IMR-90 (cell line): ENCODE results near the gene MPST. TPM values are rescaled to one million over a fixed set of nuclear protein-coding genes. Genes with fewer than 3 reads are reported as not detected.

Experiments
- ATAC-seq: fragments of 200-7000 bp; cut with Tn5 transposase; 2 replicates; pipeline ENCODE4 v1.9.1; 2020; ENCODE audit warnings: low read depth, mild to moderate bottlenecking, moderate library complexity
- BruUV-seq: library from RNA; stranded (reverse); fragments of 400-500 nt; replicated peaks from 2 replicates; lab custom pipeline; 2021; lab: Mats Ljungman, UMichigan
- CTCF ChIA-PET: fragments of 300-600 bp; formaldehyde crosslinking; extraction: SDS; loops from one replicate; lab custom pipeline; 2021; ENCODE audit warnings: antibody characterized with exemption; lab: Yijun Ruan, JAX
- POLR2A ChIA-PET: fragments of 300-600 bp; sonication (Branson Sonifier 250); formaldehyde crosslinking; loops from one replicate; lab custom pipeline; 2022; ENCODE audit warnings: antibody characterized with exemption; ENCODE audit not compliant: unreplicated experiment; lab: Charles Lee
- DNase-seq: peaks from one replicate; pipeline ENCODE4 v3.0.0; 2013
- H2AFZ ChIP-seq: replicated peaks from 2 replicates; pipeline ENCODE3; 2013; ENCODE audit warnings: low read length, mild to moderate bottlenecking; ENCODE audit not compliant: poor library complexity
- H2AK5ac ChIP-seq: 2 replicates; pipeline ENCODE4 v1.6.1; 2013; ENCODE audit warnings: low read depth, low read length, inconsistent platforms
- H2AK9ac ChIP-seq: replicated peaks from 2 replicates; pipeline ENCODE3; 2013; ENCODE audit warnings: mild to moderate bottlenecking, low read depth, low read length, moderate library complexity; ENCODE audit not compliant: poor library complexity
- H2BK120ac ChIP-seq: 2 replicates; pipeline ENCODE4 v1.6.1; 2013; ENCODE audit warnings: low read depth, low read length, inconsistent platforms
- H2BK15ac ChIP-seq: 3 replicates; pipeline ENCODE4 v1.6.1; 2013; ENCODE audit warnings: low read depth, low read length, inconsistent platforms
- H2BK20ac ChIP-seq: 2 replicates; pipeline ENCODE4 v1.6.1; 2013; ENCODE audit warnings: low read depth, mild to moderate bottlenecking, inconsistent platforms, low read length, moderate library complexity
- H2BK5ac ChIP-seq: 2 replicates; pipeline ENCODE4 v1.6.1; 2013; ENCODE audit warnings: mild to moderate bottlenecking, low read depth, low read length, inconsistent platforms; ENCODE audit not compliant: poor library complexity, severe bottlenecking
- H3K14ac ChIP-seq: replicated peaks from 2 replicates; pipeline ENCODE4 v1.6.1; 2013; ENCODE audit warnings: low read depth, low read length, inconsistent platforms
- H3K18ac ChIP-seq: 2 replicates; pipeline ENCODE4 v1.6.1; 2013; ENCODE audit warnings: low read depth, low read length, control low read depth
- H3K23ac ChIP-seq: 2 replicates; pipeline ENCODE4 v1.6.1; 2013; ENCODE audit warnings: low read depth, low read length, inconsistent platforms
- H3K27ac ChIP-seq: 2 replicates; pipeline ENCODE4 v1.5.1; 2013; ENCODE audit warnings: mild to moderate bottlenecking, control low read depth, low read length; ENCODE audit not compliant: insufficient read depth
- H3K27me3 ChIP-seq: 2 replicates; pipeline ENCODE4 v1.6.1; 2013; ENCODE audit warnings: low read length; ENCODE audit not compliant: control insufficient read depth, insufficient read depth
- H3K36me3 ChIP-seq: 2 replicates; pipeline ENCODE4 v1.6.1; 2013; ENCODE audit warnings: low read length, mixed read lengths; ENCODE audit not compliant: control insufficient read depth, insufficient read depth
- H3K4ac ChIP-seq: 2 replicates; pipeline ENCODE4 v1.6.1; 2013; ENCODE audit warnings: low read depth, low read length, inconsistent platforms
- H3K4me1 ChIP-seq: 2 replicates; pipeline ENCODE4 v1.6.1; 2013; ENCODE audit warnings: low read length, mixed read lengths; ENCODE audit not compliant: control insufficient read depth, insufficient read depth
- H3K4me2 ChIP-seq: 2 replicates; pipeline ENCODE4 v1.6.1; 2013; ENCODE audit warnings: low read depth, mild to moderate bottlenecking, control low read depth, low read length, moderate library complexity
- H3K4me3 ChIP-seq: 2 replicates; pipeline ENCODE4 v1.5.1; 2013; ENCODE audit warnings: low read depth, mild to moderate bottlenecking, control low read depth, low read length, moderate library complexity; ENCODE audit not compliant: insufficient read depth
- H3K56ac ChIP-seq: 2 replicates; pipeline ENCODE4 v1.6.1; 2013; ENCODE audit warnings: low read length, inconsistent platforms; ENCODE audit not compliant: insufficient read depth; ENCODE audit errors: extremely low read depth
- H3K79me1 ChIP-seq, 2 experiments: 2 replicates each; pipeline ENCODE4 v1.6.1; 2013; ENCODE audit warnings: low read length in 2 of 2, inconsistent platforms in 1 of 2, low read depth in 1 of 2
- H3K9ac ChIP-seq: 2 replicates; pipeline ENCODE4 v1.6.1; 2013; ENCODE audit warnings: low read depth, low read length, control low read depth
- H3K9me1 ChIP-seq: 2 replicates; pipeline ENCODE4 v1.6.1; 2013; ENCODE audit warnings: low read length, inconsistent platforms; ENCODE audit not compliant: insufficient read depth
- H3K9me3 ChIP-seq: 2 replicates; pipeline ENCODE4 v1.6.1; 2013; ENCODE audit warnings: low read length; ENCODE audit not compliant: control insufficient read depth, insufficient read depth
- H4K20me1 ChIP-seq: 2 replicates; pipeline ENCODE4 v1.6.1; 2013; ENCODE audit warnings: low read length, inconsistent platforms; ENCODE audit not compliant: insufficient read depth
- H4K5ac ChIP-seq: 2 replicates; pipeline ENCODE4 v1.6.1; 2013; ENCODE audit warnings: mild to moderate bottlenecking, low read depth, low read length, control low read depth
- H4K8ac ChIP-seq, 2 experiments: 2 replicates each; pipeline ENCODE4 v1.6.1; 2013; ENCODE audit warnings: low read depth in 2 of 2, low read length in 2 of 2, control low read depth in 1 of 2, inconsistent platforms in 1 of 2
- H4K91ac ChIP-seq: 2 replicates; pipeline ENCODE4 v1.6.1; 2013; ENCODE audit warnings: low read depth, low read length, inconsistent platforms; ENCODE audit not compliant: insufficient read depth
- BHLHE40 ChIP-seq: fragments of 150-350 bp; IDR thresholded peaks from 2 replicates; pipeline ENCODE4 v1.6.1; 2016; ENCODE audit warnings: mild to moderate bottlenecking, low read depth, low read length
- CEBPB ChIP-seq: IDR thresholded peaks from 2 replicates; pipeline ENCODE4 v1.6.1; 2012; ENCODE audit warnings: low read depth, low read length, improper control_type of control experiment
- CHD1 ChIP-seq: IDR thresholded peaks from 2 replicates; pipeline ENCODE4 v1.6.1; 2012; ENCODE audit warnings: low read depth, low read length, improper control_type of control experiment
- CTCF ChIP-seq: conservative IDR thresholded peaks from 2 replicates; pipeline ENCODE4 v1.5.1; 2012; ENCODE audit warnings: mild to moderate bottlenecking, low read depth, low read length, improper control_type of control experiment
- ELK1 ChIP-seq: fragments of 150-350 bp; IDR thresholded peaks from 2 replicates; pipeline ENCODE4 v1.6.1; 2016; ENCODE audit warnings: low read depth, mild to moderate bottlenecking, low read length, moderate library complexity, borderline replicate concordance
- FOS ChIP-seq: fragments of 150-350 bp; IDR thresholded peaks from 2 replicates; pipeline ENCODE4 v1.6.1; 2016; ENCODE audit warnings: low read depth, low read length
- MAFK ChIP-seq: IDR thresholded peaks from 2 replicates; pipeline ENCODE4 v1.6.1; 2012; ENCODE audit warnings: low read depth, low read length, improper control_type of control experiment
- MAZ ChIP-seq: IDR thresholded peaks from 2 replicates; pipeline ENCODE4 v1.6.1; 2012; ENCODE audit warnings: low read depth, mild to moderate bottlenecking, low read length, improper control_type of control experiment, moderate library complexity, borderline replicate concordance
- MXI1 ChIP-seq: IDR thresholded peaks from 2 replicates; pipeline ENCODE4 v1.6.1; 2012; ENCODE audit warnings: low read depth, mild to moderate bottlenecking, low read length, moderate library complexity, borderline replicate concordance
- RAD21 ChIP-seq: IDR thresholded peaks from 2 replicates; pipeline ENCODE4 v1.6.1; 2012; ENCODE audit warnings: low read length, improper control_type of control experiment
- RCOR1 ChIP-seq: IDR thresholded peaks from 2 replicates; pipeline ENCODE4 v1.6.1; 2012; ENCODE audit warnings: mild to moderate bottlenecking, low read length, improper control_type of control experiment; ENCODE audit not compliant: insufficient replicate concordance
- RFX5 ChIP-seq: IDR thresholded peaks from 2 replicates; pipeline ENCODE4 v1.8.0; 2012; ENCODE audit warnings: low read depth, mild to moderate bottlenecking, low read length, moderate library complexity
- SMC3 ChIP-seq: fragments of 150-350 bp; IDR thresholded peaks from 2 replicates; pipeline ENCODE4 v1.6.1; 2016; ENCODE audit warnings: low read depth, mild to moderate bottlenecking, antibody characterized with exemption, low read length, moderate library complexity
- USF2 ChIP-seq: fragments of 150-350 bp; IDR thresholded peaks from 2 replicates; pipeline ENCODE4 v1.6.1; 2017; ENCODE audit warnings: mild to moderate bottlenecking, antibody characterized with exemption, low read length, low read depth
- WGBS, 2 experiments: methylation state at CpG; one replicate each; pipeline versions ENCODE4 v1.1.5 to v1.1.7; 2013; ENCODE audit warnings: missing lambda C conversion rate in 2 of 2; ENCODE audit not compliant: insufficient read length in 1 of 2; ENCODE audit errors: extremely low coverage in 2 of 2; 5-methylcytosine and 5-hydroxymethylcytosine counted together
- dilution Hi-C: fragments of 300-500 bp; cut with HindIII; formaldehyde crosslinking; loops from one replicate; pipeline ENCODE4 v1.14.3; 2018; ENCODE audit warnings: low sequenced_read_pairs; ENCODE audit not compliant: unreplicated experiment
- in situ Hi-C: fragments of 300-500 bp; cut with MboI; formaldehyde crosslinking; loops from 3 replicates; pipeline ENCODE4 v1.14.3; 2019; ENCODE audit warnings: low sequenced_read_pairs, inconsistent platforms, mixed read lengths
- intact Hi-C: fragments of 100-400 bp; cut with micrococcal nuclease; formaldehyde crosslinking; loops from 2 replicates; pipeline ENCODE4 v1.10.0; 2022
- polyA plus RNA-seq, 3 experiments: library from polyadenylated mRNA; depleted of rRNA; stranded (reverse); fragments of >200 nt; gene quantifications; 2 replicates each; pipeline ENCODE4 v1.2.3, GENCODE V29; 2012; ENCODE audit warnings: low replicate concordance in 1 of 3
- total RNA-seq: library from RNA; depleted of rRNA; stranded (reverse); fragments of >200 nt; gene quantifications from 2 replicates; pipeline ENCODE4 v1.2.3, GENCODE V29; 2012

MPST gene
- total and polyA plus RNA-seq, 2 of the 4 experiments (the other 2 are of a cell fraction), result 19.2 to 43.0 TPM

- H4K5ac ChIP-seq, result no peak overlapping the region
- no peaks in the 10 kb centered on the region for H3K9me3 ChIP-seq
- no peak overlapping the region for H4K91ac ChIP-seq
- no peak overlapping the region for H2AK9ac ChIP-seq
- no peak for ATAC-seq
- peaks cover 34% of the 10 kb centered on the region for H3K27me3 ChIP-seq
- H3K18ac ChIP-seq, result no peak overlapping the region
- H3K9me1 ChIP-seq, result no peaks in the 10 kb centered on the region
- no peak overlapping the region for H2AFZ ChIP-seq
- BruUV-seq, result no TSS peak
- no peaks in the 10 kb centered on the region for H3K4me1 ChIP-seq
- intact Hi-C loops, result no loop called here
- no peak overlapping the region for H2BK20ac ChIP-seq
- H2BK15ac ChIP-seq, result no peak overlapping the region
- no peaks in the 10 kb centered on the region for H4K20me1 ChIP-seq
- no peak overlapping the region for H3K4ac ChIP-seq
- no CpG with 5 or more reads among the region's 11 CpGs for WGBS, 2 experiments
- no peak for DNase-seq
- no peaks in the 10 kb centered on the region for H3K79me1 ChIP-seq
- no peak overlapping the region for H3K56ac ChIP-seq
- no peak overlapping the region for H2BK120ac ChIP-seq
- no peak overlapping the region for H3K9ac ChIP-seq
- H3K36me3 ChIP-seq, result no peaks in the 10 kb centered on the region
- H3K23ac ChIP-seq, result no peak overlapping the region
- H2BK5ac ChIP-seq, result no peak overlapping the region
- no peak overlapping the region for H4K8ac ChIP-seq
- CTCF ChIA-PET, result no interaction called here
- no peak overlapping the region for H3K4me2 ChIP-seq
- dilution Hi-C loops, result no loop called here
- H3K27ac ChIP-seq, result no peak overlapping the region
- H2AK5ac ChIP-seq, result no peak overlapping the region
- no peak overlapping the region for H3K4me3 ChIP-seq
- no peak overlapping the region for H3K14ac ChIP-seq
- POLR2A ChIA-PET, result no interaction called here
- in situ Hi-C loops, result no loop called here
- no peak for TF ChIP-seq RCOR1
- no peak for TF ChIP-seq RFX5
- TF ChIP-seq CTCF, result no peak
- no peak for TF ChIP-seq CEBPB
- no peak for TF ChIP-seq ELK1
- no peak for TF ChIP-seq CHD1
- TF ChIP-seq FOS, result no peak
- no peak for TF ChIP-seq RAD21
- TF ChIP-seq BHLHE40, result no peak
- no peak for TF ChIP-seq SMC3
- no peak for TF ChIP-seq MAZ
- no peak for TF ChIP-seq MAFK
- TF ChIP-seq USF2, result no peak
- TF ChIP-seq MXI1, result no peak
These were observed 49.8 kb downstream of the MPST start for GRCh38 chr22:37069319-37069718.
